Measurements from ENCODE around the gene KCNQ4. TPM values are rescaled to one million over a fixed set of nuclear protein-coding genes. Genes with fewer than 3 reads are reported as not detected.

The KCNQ4 gene
- total and polyA plus RNA-seq, 2 of the 8 experiments (the other 6 are each of a cell fraction or from before 2014, with no cell fraction given) = 2.2 to 3.9 TPM

- H3K9ac ChIP-seq (replicated peaks in 1 of 4; ENCODE audit: extremely low read depth in 1 of 4, low read depth in 3 of 4, low read length in 3 of 4) = no peak overlapping the region
- no peak for TF ChIP-seq TBP (IDR thresholded peaks at IDR 0.05; ENCODE audit: low read depth, low read length)
- TF ChIP-seq RBBP5 (IDR thresholded peaks at IDR 0.05; ENCODE audit: borderline replicate concordance, low read depth, low read length) = no peak
- TF ChIP-seq KDM5A (IDR thresholded peaks at IDR 0.05; ENCODE audit: low read length) = no peak
- TF ChIP-seq CEBPB (IDR thresholded peaks at IDR 0.05; ENCODE audit: low read depth, low read length) = no peak
- TF ChIP-seq NRF1 (IDR thresholded peaks at IDR 0.05; ENCODE audit: low read depth, low read length) = no peak
- TF ChIP-seq GTF2F1 (IDR thresholded peaks at IDR 0.05; ENCODE audit: borderline replicate concordance, low read depth, low read length) = no peak
- TF ChIP-seq KDM1A (IDR thresholded peaks at IDR 0.05; ENCODE audit: borderline replicate concordance, low read length) = no peak
- no peak for TF ChIP-seq SIN3A (conservative IDR thresholded peaks at IDR 0.05 in 1 of 2, IDR thresholded peaks at IDR 0.05 in 1 of 2; ENCODE audit: low read depth in 1 of 2, low read length in 2 of 2)
- no peak for TF ChIP-seq ASH2L (IDR thresholded peaks at IDR 0.05; ENCODE audit: low read length)
- no peak for TF ChIP-seq CBX8 (IDR thresholded peaks at IDR 0.05; ENCODE audit: borderline replicate concordance, low read depth, low read length)
- H3K4me1 ChIP-seq (replicated peaks in 1 of 4; ENCODE audit: control insufficient read depth in 3 of 4, insufficient read depth in 4 of 4, low read length in 3 of 4) = no peaks in the 10 kb centered on the region
- no peak overlapping the region for H3K23ac ChIP-seq (ENCODE audit: insufficient read length)
- H3K36me3 ChIP-seq (ENCODE audit: control insufficient read depth in 2 of 4, insufficient read depth in 4 of 4, low read length in 3 of 4) = peaks cover 26 to 71% (median 54%) of the 10 kb centered on the region in 4 experiments
- 82% methylated on average over 9 of the region's 9 CpGs; no CpG with 5 or more reads in 1 of the 2 experiments for WGBS, 2 experiments (ENCODE audit: extremely low coverage in 1 of 2, insufficient coverage in 1 of 2, insufficient read length in 1 of 2, insufficient replicate concordance in 2 of 2, low coverage in 1 of 2, low lambda C conversion rate in 2 of 2, missing lambda C conversion rate in 1 of 2)
- no peak overlapping the region for H2BK5ac ChIP-seq (ENCODE audit: low read depth, low read length)
- H2AK5ac ChIP-seq (ENCODE audit: low read depth, low read length) = no peak overlapping the region
- no peak overlapping the region for H3K27ac ChIP-seq (ENCODE audit: low read depth, low read length)
- H2BK15ac ChIP-seq (ENCODE audit: low read length) = no peak overlapping the region
- H2AFZ ChIP-seq (ENCODE audit: low read length) = no peak overlapping the region
- POLR2A ChIA-PET (ENCODE audit: partially characterized antibody) = interaction anchor here (1.0 to 1.1 kb wide), 2 partner anchors 10 to 18 kb away, joined by 3 read pairs; no protein-coding TSS in a partner anchor
- CTCF ChIA-PET (ENCODE audit: partially characterized antibody) = interaction anchor here (0.6 to 15.0 kb wide), 8 partner anchors 9 to 323 kb away, joined by 3 to 140 read pairs (median 3); no protein-coding TSS in a partner anchor
- H2BK20ac ChIP-seq (ENCODE audit: low read length) = no peak overlapping the region
- H4K5ac ChIP-seq (ENCODE audit: insufficient read length, low read depth, low read length) = no peak overlapping the region
- DNase-seq (ENCODE audit: low read depth in 1 of 2, low spot score in 2 of 2) (no peak), FAIRE-seq (no peak)
- peaks cover 3% of the 10 kb centered on the region in 2 experiments for H4K20me1 ChIP-seq (replicated peaks in 1 of 2; ENCODE audit: control insufficient read depth in 1 of 2, insufficient read depth in 2 of 2, low read length in 2 of 2)
- H3K9me3 ChIP-seq (ENCODE audit: insufficient read depth in 2 of 2, low read depth in 1 of 2, low read length in 1 of 2) = no peaks in the 10 kb centered on the region
- no peak overlapping the region for H4K8ac ChIP-seq (ENCODE audit: extremely low read depth, insufficient read depth, low read length)
- no peak overlapping the region for H2BK12ac ChIP-seq (ENCODE audit: low read depth, low read length)
- H4K91ac ChIP-seq (replicated peaks; ENCODE audit: insufficient read length, low read length) = no peak overlapping the region
- no peaks in the 10 kb centered on the region for H3K79me2 ChIP-seq (ENCODE audit: control insufficient read depth in 1 of 2, insufficient read depth in 2 of 2, low read length in 2 of 2)
- no peaks in the 10 kb centered on the region for H3K27me3 ChIP-seq (replicated peaks in 1 of 4; ENCODE audit: control insufficient read depth in 3 of 4, extremely low read depth in 1 of 4, insufficient read depth in 3 of 4, low read length in 3 of 4)
- H3K14ac ChIP-seq (ENCODE audit: insufficient read length) = no peak overlapping the region
- H3K4me2 ChIP-seq (ENCODE audit: insufficient read depth in 1 of 2, low read depth in 2 of 2, low read length in 2 of 2) = no peak overlapping the region
- H3K18ac ChIP-seq (ENCODE audit: extremely low read depth, low read length) = no peak overlapping the region
- H3K79me1 ChIP-seq (ENCODE audit: low read depth, low read length) = no peaks in the 10 kb centered on the region; the same call in 1 of the 2 replicates
- H3K56ac ChIP-seq (replicated peaks; ENCODE audit: insufficient read length, low read depth, low read length) = no peak overlapping the region
- no peak overlapping the region for H3K4me3 ChIP-seq (ENCODE audit: extremely low read depth in 1 of 4, insufficient read depth in 2 of 4, low read depth in 3 of 4, low read length in 4 of 4)
- no peak overlapping the region for H3K4ac ChIP-seq (replicated peaks; ENCODE audit: insufficient read length, low read depth, low read length)
- no peak overlapping the region for H2BK120ac ChIP-seq (replicated peaks; ENCODE audit: low read depth, low read length)
- no peaks in the 10 kb centered on the region; the same call in 1 of the 2 replicates for H3K23me2 ChIP-seq (ENCODE audit: low read depth, low read length)
Measured at GRCh38 chr1:40763742-40764532, 19.6 kb upstream of the KCNQ4 start.
